HepG2 (cell line): ENCODE results near the gene CIAO3. TPM values are rescaled to one million over a fixed set of nuclear protein-coding genes. Genes with fewer than 3 reads are reported as not detected.
A peak's percentile ranks its signal among the peaks of the same experiment; 100 is the strongest.

Source experiments
- AGO2 ChIP-seq: fragments of 200-400 bp; formaldehyde crosslinking; optimal IDR thresholded peaks from 2 replicates; pipeline ENCODE3; 2017; ENCODE audit warnings: mild to moderate bottlenecking, low read depth, low read length, moderate library complexity
- FUBP1 ChIP-seq: sonication (generic); formaldehyde crosslinking; IDR thresholded peaks from 2 replicates; pipeline ENCODE4 v1.5.1; 2020; ENCODE audit warnings: missing genetic modification reagents, mild to moderate bottlenecking, borderline replicate concordance
- GATAD1 ChIP-seq: IDR thresholded peaks from 2 replicates; pipeline ENCODE4 v1.6.1; 2016; ENCODE audit warnings: missing genetic modification reagents, missing compliant biosample characterization
- GLI4 ChIP-seq: sonication (generic); formaldehyde crosslinking; IDR thresholded peaks from 2 replicates; pipeline ENCODE4 v1.5.1; 2020; ENCODE audit warnings: missing genetic modification reagents, mild to moderate bottlenecking, moderate library complexity, borderline replicate concordance
- GPBP1L1 ChIP-seq: sonication (generic); formaldehyde crosslinking; IDR thresholded peaks from 2 replicates; pipeline ENCODE4 v1.5.0; 2020; ENCODE audit warnings: mild to moderate bottlenecking, missing genetic modification reagents
- HOXA3 ChIP-seq: sonication (generic); formaldehyde crosslinking; IDR thresholded peaks from 2 replicates; pipeline ENCODE4 v1.5.0; 2020; ENCODE audit warnings: missing genetic modification reagents
- KDM5B ChIP-seq: sonication (generic); formaldehyde crosslinking; IDR thresholded peaks from 2 replicates; pipeline ENCODE4 v1.4.0; 2020; ENCODE audit warnings: missing genetic modification reagents, mild to moderate bottlenecking, borderline replicate concordance
- NRL ChIP-seq: sonication (generic); formaldehyde crosslinking; IDR thresholded peaks from 2 replicates; pipeline ENCODE4 v1.5.0; 2020; ENCODE audit warnings: missing genetic modification reagents, mild to moderate bottlenecking, moderate library complexity, borderline replicate concordance
- PBX3 ChIP-seq: sonication (generic); formaldehyde crosslinking; IDR thresholded peaks from 2 replicates; pipeline ENCODE4 v1.8.1; 2023; ENCODE audit warnings: missing genetic modification reagents, inconsistent platforms, borderline replicate concordance
- RXRA ChIP-seq: sonication (generic); formaldehyde crosslinking; IDR thresholded peaks from 2 replicates; pipeline ENCODE4 v1.5.1; 2020; ENCODE audit warnings: missing genetic modification reagents
- SAFB2 ChIP-seq: sonication (generic); formaldehyde crosslinking; IDR thresholded peaks from 2 replicates; pipeline ENCODE4 v1.5.1; 2020; ENCODE audit warnings: missing genetic modification reagents, low read depth, mild to moderate bottlenecking, borderline replicate concordance
- SIX4 ChIP-seq: sonication (generic); formaldehyde crosslinking; IDR thresholded peaks from 2 replicates; pipeline ENCODE4 v1.4.0; 2020; ENCODE audit warnings: missing genetic modification reagents
- THAP11 ChIP-seq: IDR thresholded peaks from 2 replicates; pipeline ENCODE4 v1.6.1; 2016; ENCODE audit warnings: missing biosample characterization, missing genetic modification reagents
- TMF1 ChIP-seq: sonication (generic); formaldehyde crosslinking; IDR thresholded peaks from 2 replicates; pipeline ENCODE4 v1.8.1; 2022; ENCODE audit warnings: low read depth, missing genetic modification reagents
- YEATS2 ChIP-seq: sonication (generic); formaldehyde crosslinking; IDR thresholded peaks from 2 replicates; pipeline ENCODE4 v1.4.0; 2020; ENCODE audit warnings: missing genetic modification reagents, borderline replicate concordance
- ZFP36 ChIP-seq: fragments of 150-350 bp; IDR thresholded peaks from 2 replicates; pipeline ENCODE4 v1.6.1; 2018; ENCODE audit warnings: borderline replicate concordance, low read length, low read depth; ENCODE audit not compliant: partially characterized antibody
- ZNF432 ChIP-seq: sonication (generic); formaldehyde crosslinking; IDR thresholded peaks from 2 replicates; pipeline ENCODE4 v1.5.0; 2020; ENCODE audit warnings: missing genetic modification reagents, mild to moderate bottlenecking, borderline replicate concordance
- ZNF556 ChIP-seq: sonication (generic); formaldehyde crosslinking; IDR thresholded peaks from 2 replicates; pipeline ENCODE4 v1.4.0; 2020; ENCODE audit warnings: mild to moderate bottlenecking, missing genetic modification reagents, borderline replicate concordance
- ZXDC ChIP-seq: sonication (generic); formaldehyde crosslinking; IDR thresholded peaks from 2 replicates; pipeline ENCODE4 v1.5.0; 2020; ENCODE audit warnings: mild to moderate bottlenecking, missing genetic modification reagents
- polyA plus RNA-seq, 8 experiments: library from polyadenylated mRNA; depleted of rRNA in 3 of 8; stranded (reverse) in 7 of 8; unstranded in 1 of 8; fragments of >200 nt; fragmentation: Illumina TruSeq in 4 of 8; extraction: Trizol in 4 of 8; gene quantifications; 2 replicates each; pipeline versions ENCODE4 v1.2.1 to v1.2.3, GENCODE V29; 2011 to 2016; ENCODE audit warnings: low read depth in 4 of 8, missing spikeins in 1 of 8, mixed read lengths in 1 of 8; ENCODE audit not compliant: insufficient read depth in 1 of 8
- total RNA-seq, 5 experiments: library from RNA; depleted of rRNA; stranded (reverse); fragments of >200 nt; fragmentation: Illumina TruSeq; extraction: Trizol; gene quantifications; 2 replicates each; pipeline ENCODE4 v1.2.3, GENCODE V29; 2016; ENCODE audit warnings: low read depth in 1 of 5

The CIAO3 gene
- total and polyA plus RNA-seq, 2 of the 13 experiments (the other 11 are each of a cell fraction or from before 2014, with no cell fraction given): 21.7 to 25.0 TPM

- TF ChIP-seq SAFB2 (no peak), GATAD1 (no peak), SIX4 (CRISPR knock-in tag) (no peak), TMF1 (no peak), THAP11 (CRISPR knock-in tag) (no peak), ZXDC (CRISPR knock-in tag) (no peak), GLI4 (CRISPR knock-in tag) (no peak), ZNF432 (CRISPR knock-in tag) (no peak), PBX3 (CRISPR knock-in tag) (no peak), AGO2 (no peak), RXRA (CRISPR knock-in tag) (no peak), ZFP36 (no peak), YEATS2 (CRISPR knock-in tag) (no peak), KDM5B (CRISPR knock-in tag) (0 out of 2 replicates have a peak, but pooled peaks have one; percentile 10), GPBP1L1 (CRISPR knock-in tag) (no peak), HOXA3 (CRISPR knock-in tag) (no peak), NRL (CRISPR knock-in tag) (no peak), ZNF556 (CRISPR knock-in tag) (no peak), FUBP1 (CRISPR knock-in tag) (no peak)
Measured at GRCh38 chr16:721765-722540, 18.8 kb downstream of the CIAO3 start (continued).
